Lung (tissue), 12 donors: ENCODE results near the gene HMG20A. TPM values are rescaled to one million over a fixed set of nuclear protein-coding genes. Genes with fewer than 3 reads are reported as not detected.
A peak's percentile ranks its signal among the peaks of the same experiment; 100 is the strongest.

Source experiments
- ATAC-seq: fragments of 200-7000 bp; cut with Tn5 transposase; one replicate; pipeline ENCODE4 v1.9.1; 2020; ENCODE audit warnings: moderate number of reproducible peaks; ENCODE audit not compliant: insufficient read depth, low FRiP score
- DNase-seq, 3 donors: peaks; one replicate each; pipeline ENCODE4 v3.0.0-alpha.2; 2013 to 2017
- H3K27ac ChIP-seq, 2 donors: one replicate each; pipeline ENCODE4 v1.5.1; 2013; ENCODE audit warnings: mild to moderate bottlenecking in 2 of 2, moderate library complexity in 2 of 2, control low read depth in 1 of 2, inconsistent platforms in 1 of 2, low read depth in 1 of 2, low read length in 1 of 2
- H3K27me3 ChIP-seq, 3 donors: one replicate each; pipeline ENCODE4 v1.5.1; 2013; ENCODE audit warnings: low read length in 2 of 3; ENCODE audit not compliant: control insufficient read depth in 3 of 3, insufficient read depth in 3 of 3
- H3K36me3 ChIP-seq, 4 donors: one replicate each; pipeline ENCODE4 v1.5.1; 2013; ENCODE audit warnings: low read length in 4 of 4, mild to moderate bottlenecking in 1 of 4, moderate library complexity in 1 of 4; ENCODE audit not compliant: control insufficient read depth in 4 of 4, insufficient read depth in 4 of 4
- H3K4me1 ChIP-seq, 5 donors: one replicate each; pipeline ENCODE4 v1.5.1; 2013; ENCODE audit warnings: low read length in 5 of 5, mild to moderate bottlenecking in 2 of 5, moderate library complexity in 1 of 5; ENCODE audit not compliant: control insufficient read depth in 5 of 5, insufficient read depth in 5 of 5
- H3K4me3 ChIP-seq: one replicate; pipeline ENCODE4 v1.5.1; 2013; ENCODE audit warnings: mild to moderate bottlenecking, control low read depth, moderate library complexity
- H3K9ac ChIP-seq, 2 donors: one replicate each; pipeline ENCODE4 v1.5.1; 2013; ENCODE audit warnings: low read length in 2 of 2, control low read depth in 1 of 2; ENCODE audit not compliant: insufficient read depth in 1 of 2
- H3K9me3 ChIP-seq, 4 donors: one replicate each; pipeline ENCODE4 v1.5.1; 2013; ENCODE audit warnings: low read length in 3 of 4, mild to moderate bottlenecking in 1 of 4, moderate library complexity in 1 of 4; ENCODE audit not compliant: control insufficient read depth in 4 of 4, insufficient read depth in 3 of 4
- CTCF ChIP-seq: IDR thresholded peaks from 2 replicates; pipeline ENCODE4 v1.5.1; 2012; ENCODE audit warnings: mild to moderate bottlenecking; ENCODE audit errors: control extremely low read depth, extremely low read depth
- WGBS, 2 donors: extraction: QIAGEN DNeasy Blood & Tissue Kit; methylation state at CpG; one replicate each; pipeline ENCODE4 v1.1.7; 2013; 5-methylcytosine and 5-hydroxymethylcytosine counted together
- polyA plus RNA-seq, 2 donors: library from polyadenylated mRNA; stranded (reverse); fragments of 200-250 nt; gene quantifications; one replicate each; pipeline ENCODE4 v1.2.1, GENCODE V29; 2013
- total RNA-seq, 2 donors: library from RNA; depleted of rRNA in 1 of 2; stranded (reverse); fragments of >200 nt in 1 of 2; gene quantifications; one replicate each; pipeline ENCODE4 v1.2.1, GENCODE V29; 2014 to 2021
- donor health status: control.
- donor health status: control.
- donor health status: Bipolar disorder and iron deficiency.
- donor health status: healthy.
- donor health status: DM: yes; HTN: yes; CAD: no.

Gene HMG20A
- total and polyA plus RNA-seq, 4 donors = 12.7 to 63.9 (median 23.4) TPM

DNA sequence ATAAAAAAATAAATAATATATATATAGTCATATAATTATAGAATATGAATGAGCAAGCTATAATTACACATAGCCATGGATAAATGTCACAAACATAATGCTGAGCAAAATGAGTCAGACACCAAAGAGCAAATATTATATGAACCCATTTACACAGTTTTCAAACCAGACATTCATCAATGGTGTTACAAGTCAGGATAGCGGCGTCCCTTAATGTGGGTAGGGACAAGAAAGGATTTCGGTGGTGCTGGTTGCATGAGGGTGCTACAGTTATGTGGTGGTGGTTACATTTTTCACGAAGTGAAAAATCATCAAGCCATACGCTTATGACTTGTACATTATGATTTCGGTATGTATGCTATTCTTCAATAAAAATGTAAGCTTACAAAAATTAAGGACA is 100.5 kb downstream of the HMG20A start:
- Histone ChIP-seq H3K4me3 (no peak overlapping the region), H3K36me3 (no peaks in the 10 kb centered on the region), H3K9me3 (no peaks in the 10 kb centered on the region), H3K9ac (no peak overlapping the region), H3K4me1 (peaks cover 0 to 9% (median 0%) of the 10 kb centered on the region in 5 donors), H3K27me3 (no peaks in the 10 kb centered on the region), H3K27ac (no peak overlapping the region)
- no peak for TF ChIP-seq CTCF
- no peak for ATAC-seq
- 95 to 96% methylated on average over 6 of the region's 6 CpGs for WGBS, 2 donors
- no peak for DNase-seq

- no peak overlapping the region for H3K9ac ChIP-seq
- WGBS, 2 donors = 77 to 93% methylated on average over 6 of the region's 6 CpGs
- no peaks in the 10 kb centered on the region for H3K9me3 ChIP-seq
- H3K27ac ChIP-seq = no peak overlapping the region
- peaks cover 4 to 46% (median 15%) of the 10 kb centered on the region in 5 donors for H3K4me1 ChIP-seq
- ATAC-seq (peak; percentile 6), DNase-seq (no peak)
- no peak overlapping the region for H3K4me3 ChIP-seq
- H3K27me3 ChIP-seq = no peaks in the 10 kb centered on the region
- no peak for TF ChIP-seq CTCF
- H3K36me3 ChIP-seq = no peaks in the 10 kb centered on the region
Measured at GRCh38 chr15:77525400-77525811, 104.7 kb downstream of the HMG20A start.

- ATAC-seq (no peak), DNase-seq (no peak)
- no peak for TF ChIP-seq CTCF
- H3K4me1 ChIP-seq = peaks cover 4 to 46% (median 15%) of the 10 kb centered on the region in 5 donors
- no peak overlapping the region for H3K9ac ChIP-seq
- H3K36me3 ChIP-seq = no peaks in the 10 kb centered on the region
- 87 to 96% methylated on average over 11 of the region's 11 CpGs for WGBS, 2 donors
- H3K27me3 ChIP-seq = no peaks in the 10 kb centered on the region
- no peaks in the 10 kb centered on the region for H3K9me3 ChIP-seq
- no peak overlapping the region for H3K4me3 ChIP-seq
- no peak overlapping the region for H3K27ac ChIP-seq
Measured at GRCh38 chr15:77525907-77526594, 105.4 kb downstream of the HMG20A start.
